B cell (primary cell): ENCODE data around the gene CASP5.
"Not testable (repeated sequence)": the region's sequence is repeated elsewhere in the genome, so short reads cannot be mapped to it uniquely, and the experiment has no call there.

Source experiments
- EZH2 ChIP-seq: IDR thresholded peaks from 2 replicates; pipeline ENCODE4 v1.6.1; 2012; ENCODE audit warnings: borderline replicate concordance, low read depth, mild to moderate bottlenecking, moderate library complexity, low read length; ENCODE audit not compliant: insufficient read depth, poor library complexity, severe bottlenecking
- TF ChIP-seq, protein P1 (sequence below): fragments of 200-600 bp; IDR thresholded peaks from one replicate; pipeline ENCODE4 v1.8.0; 2022; ENCODE audit warnings: antibody characterized with exemption, mild to moderate bottlenecking

DNA sequence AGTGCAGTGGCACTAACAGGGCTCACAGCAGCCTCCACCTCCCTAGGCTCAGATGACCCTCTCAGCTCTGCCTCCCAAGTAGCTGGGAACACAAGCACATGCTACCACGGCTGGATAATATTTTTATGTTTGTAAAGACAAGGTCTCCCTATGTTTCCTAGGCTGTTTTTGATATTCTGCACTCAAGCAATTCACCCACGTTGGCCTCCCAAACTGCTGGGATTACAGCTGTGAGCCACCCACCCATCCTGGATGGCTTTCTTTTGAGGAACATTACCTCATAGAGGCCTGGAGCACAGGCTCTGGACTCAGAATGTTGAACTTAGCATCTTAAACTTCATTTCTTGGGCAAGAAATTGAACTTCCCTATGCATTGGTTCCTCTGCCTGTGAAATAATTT, 49.1 kb upstream of the CASP5 start:
- TF ChIP-seq, protein P1, sequence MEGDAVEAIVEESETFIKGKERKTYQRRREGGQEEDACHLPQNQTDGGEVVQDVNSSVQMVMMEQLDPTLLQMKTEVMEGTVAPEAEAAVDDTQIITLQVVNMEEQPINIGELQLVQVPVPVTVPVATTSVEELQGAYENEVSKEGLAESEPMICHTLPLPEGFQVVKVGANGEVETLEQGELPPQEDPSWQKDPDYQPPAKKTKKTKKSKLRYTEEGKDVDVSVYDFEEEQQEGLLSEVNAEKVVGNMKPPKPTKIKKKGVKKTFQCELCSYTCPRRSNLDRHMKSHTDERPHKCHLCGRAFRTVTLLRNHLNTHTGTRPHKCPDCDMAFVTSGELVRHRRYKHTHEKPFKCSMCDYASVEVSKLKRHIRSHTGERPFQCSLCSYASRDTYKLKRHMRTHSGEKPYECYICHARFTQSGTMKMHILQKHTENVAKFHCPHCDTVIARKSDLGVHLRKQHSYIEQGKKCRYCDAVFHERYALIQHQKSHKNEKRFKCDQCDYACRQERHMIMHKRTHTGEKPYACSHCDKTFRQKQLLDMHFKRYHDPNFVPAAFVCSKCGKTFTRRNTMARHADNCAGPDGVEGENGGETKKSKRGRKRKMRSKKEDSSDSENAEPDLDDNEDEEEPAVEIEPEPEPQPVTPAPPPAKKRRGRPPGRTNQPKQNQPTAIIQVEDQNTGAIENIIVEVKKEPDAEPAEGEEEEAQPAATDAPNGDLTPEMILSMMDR = not testable (repeated sequence)
- not testable (repeated sequence) for TF ChIP-seq EZH2
